OCI-LY7 (cell line): ENCODE data around the gene VPS37B.

Experiments used
- EZH2phosphoT487 ChIP-seq: fragments of 200-600 bp; sonication (generic); IDR thresholded peaks from 2 replicates; pipeline ENCODE4 v1.6.1; 2018; ENCODE audit warnings: low read depth, borderline replicate concordance, mild to moderate bottlenecking, mixed run types, antibody characterized with exemption, low read length, moderate library complexity, mixed read lengths
- TF ChIP-seq, protein P1 (sequence below): fragments of 200-600 bp; sonication (generic); conservative IDR thresholded peaks from 2 replicates; pipeline ENCODE4 v1.5.1; 2014; ENCODE audit warnings: mild to moderate bottlenecking, antibody characterized with exemption, low read length, moderate library complexity, mixed read lengths

- TF ChIP-seq, protein P1, sequence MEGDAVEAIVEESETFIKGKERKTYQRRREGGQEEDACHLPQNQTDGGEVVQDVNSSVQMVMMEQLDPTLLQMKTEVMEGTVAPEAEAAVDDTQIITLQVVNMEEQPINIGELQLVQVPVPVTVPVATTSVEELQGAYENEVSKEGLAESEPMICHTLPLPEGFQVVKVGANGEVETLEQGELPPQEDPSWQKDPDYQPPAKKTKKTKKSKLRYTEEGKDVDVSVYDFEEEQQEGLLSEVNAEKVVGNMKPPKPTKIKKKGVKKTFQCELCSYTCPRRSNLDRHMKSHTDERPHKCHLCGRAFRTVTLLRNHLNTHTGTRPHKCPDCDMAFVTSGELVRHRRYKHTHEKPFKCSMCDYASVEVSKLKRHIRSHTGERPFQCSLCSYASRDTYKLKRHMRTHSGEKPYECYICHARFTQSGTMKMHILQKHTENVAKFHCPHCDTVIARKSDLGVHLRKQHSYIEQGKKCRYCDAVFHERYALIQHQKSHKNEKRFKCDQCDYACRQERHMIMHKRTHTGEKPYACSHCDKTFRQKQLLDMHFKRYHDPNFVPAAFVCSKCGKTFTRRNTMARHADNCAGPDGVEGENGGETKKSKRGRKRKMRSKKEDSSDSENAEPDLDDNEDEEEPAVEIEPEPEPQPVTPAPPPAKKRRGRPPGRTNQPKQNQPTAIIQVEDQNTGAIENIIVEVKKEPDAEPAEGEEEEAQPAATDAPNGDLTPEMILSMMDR = no peak
- TF ChIP-seq EZH2phosphoT487 = no peak
Measured at GRCh38 chr12:122845041-122845864, 50.7 kb downstream of the VPS37B start.
